Measurements from ENCODE around the gene ASPHD1.
"Not testable (repeated sequence)": the region's sequence is repeated elsewhere in the genome, so short reads cannot be mapped to it uniquely, and the experiment has no call there.

ASPHD1 gene

DNA sequence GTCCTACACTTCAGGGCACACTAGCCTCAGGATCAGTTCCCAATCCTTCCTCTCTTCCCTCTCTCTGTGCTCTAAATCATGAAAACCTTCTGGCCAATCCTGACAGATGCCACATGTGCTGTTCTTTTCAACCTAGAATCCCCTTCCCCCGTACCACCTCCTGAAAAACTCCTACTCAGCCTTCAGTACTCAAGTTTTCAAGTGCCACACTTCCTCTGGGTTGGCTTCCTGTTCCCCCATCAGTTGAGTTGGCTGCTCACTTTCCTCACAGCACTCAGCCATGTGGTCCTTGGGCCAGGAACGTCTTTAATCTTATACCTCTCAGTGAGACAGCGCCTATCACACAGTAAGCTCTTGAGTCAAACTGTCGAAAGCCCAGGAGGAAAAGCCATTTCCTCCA, 3.3 kb downstream of the ASPHD1 start:
- no peak overlapping the region for H3K27ac ChIP-seq
- no peak for TF ChIP-seq ZFX (IDR thresholded peaks at IDR 0.05)
- TF ChIP-seq, protein P1, sequence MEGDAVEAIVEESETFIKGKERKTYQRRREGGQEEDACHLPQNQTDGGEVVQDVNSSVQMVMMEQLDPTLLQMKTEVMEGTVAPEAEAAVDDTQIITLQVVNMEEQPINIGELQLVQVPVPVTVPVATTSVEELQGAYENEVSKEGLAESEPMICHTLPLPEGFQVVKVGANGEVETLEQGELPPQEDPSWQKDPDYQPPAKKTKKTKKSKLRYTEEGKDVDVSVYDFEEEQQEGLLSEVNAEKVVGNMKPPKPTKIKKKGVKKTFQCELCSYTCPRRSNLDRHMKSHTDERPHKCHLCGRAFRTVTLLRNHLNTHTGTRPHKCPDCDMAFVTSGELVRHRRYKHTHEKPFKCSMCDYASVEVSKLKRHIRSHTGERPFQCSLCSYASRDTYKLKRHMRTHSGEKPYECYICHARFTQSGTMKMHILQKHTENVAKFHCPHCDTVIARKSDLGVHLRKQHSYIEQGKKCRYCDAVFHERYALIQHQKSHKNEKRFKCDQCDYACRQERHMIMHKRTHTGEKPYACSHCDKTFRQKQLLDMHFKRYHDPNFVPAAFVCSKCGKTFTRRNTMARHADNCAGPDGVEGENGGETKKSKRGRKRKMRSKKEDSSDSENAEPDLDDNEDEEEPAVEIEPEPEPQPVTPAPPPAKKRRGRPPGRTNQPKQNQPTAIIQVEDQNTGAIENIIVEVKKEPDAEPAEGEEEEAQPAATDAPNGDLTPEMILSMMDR (conservative IDR thresholded peaks at IDR 0.05), result no peak

DNA sequence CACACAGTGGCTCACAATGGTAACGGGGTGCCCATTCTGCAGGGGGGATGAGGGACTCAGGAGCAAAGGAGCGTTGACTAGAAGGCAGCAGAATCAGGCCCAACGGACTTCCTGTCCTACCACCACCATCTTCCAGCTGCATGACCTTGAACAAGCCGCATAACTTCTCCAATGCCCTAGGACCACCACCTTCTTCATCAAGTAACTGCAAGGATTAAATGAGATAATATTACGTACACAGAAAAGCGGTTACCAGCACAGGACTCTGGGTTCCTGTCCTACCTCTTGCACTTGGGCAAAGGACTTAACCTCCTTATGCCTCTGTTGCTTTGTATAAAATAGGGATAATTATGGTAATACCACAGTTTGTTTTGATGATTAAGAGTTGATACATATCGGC, 4.7 kb downstream of the ASPHD1 start:
- TF ChIP-seq, protein P1 (conservative IDR thresholded peaks at IDR 0.05), result no peak
- TF ChIP-seq ZFX (IDR thresholded peaks at IDR 0.05), result no peak
- H3K27ac ChIP-seq, result no peak overlapping the region

DNA sequence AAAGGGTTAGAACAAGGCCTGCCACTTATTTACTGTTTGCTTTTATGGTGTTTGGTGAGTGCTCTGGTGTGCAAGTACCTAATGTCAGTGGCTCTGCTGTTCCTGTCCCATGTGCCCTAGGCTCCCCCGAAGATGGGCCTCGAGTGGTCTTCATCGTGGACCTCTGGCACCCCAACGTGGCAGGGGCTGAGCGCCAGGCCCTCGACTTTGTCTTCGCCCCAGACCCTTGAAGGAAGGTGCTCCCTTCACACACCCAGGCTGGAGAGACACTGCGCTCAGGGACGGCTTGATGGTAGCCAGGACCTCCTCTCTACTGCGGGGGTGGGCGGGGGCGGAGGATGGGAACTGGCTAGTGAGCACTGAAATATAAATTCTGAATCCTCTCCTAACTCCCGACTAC, 5.4 kb downstream of the ASPHD1 start:
- TF ChIP-seq, protein P1 (conservative IDR thresholded peaks at IDR 0.05), result no peak
- no peak for TF ChIP-seq ZFX (IDR thresholded peaks at IDR 0.05)
- no peak overlapping the region for H3K27ac ChIP-seq

DNA sequence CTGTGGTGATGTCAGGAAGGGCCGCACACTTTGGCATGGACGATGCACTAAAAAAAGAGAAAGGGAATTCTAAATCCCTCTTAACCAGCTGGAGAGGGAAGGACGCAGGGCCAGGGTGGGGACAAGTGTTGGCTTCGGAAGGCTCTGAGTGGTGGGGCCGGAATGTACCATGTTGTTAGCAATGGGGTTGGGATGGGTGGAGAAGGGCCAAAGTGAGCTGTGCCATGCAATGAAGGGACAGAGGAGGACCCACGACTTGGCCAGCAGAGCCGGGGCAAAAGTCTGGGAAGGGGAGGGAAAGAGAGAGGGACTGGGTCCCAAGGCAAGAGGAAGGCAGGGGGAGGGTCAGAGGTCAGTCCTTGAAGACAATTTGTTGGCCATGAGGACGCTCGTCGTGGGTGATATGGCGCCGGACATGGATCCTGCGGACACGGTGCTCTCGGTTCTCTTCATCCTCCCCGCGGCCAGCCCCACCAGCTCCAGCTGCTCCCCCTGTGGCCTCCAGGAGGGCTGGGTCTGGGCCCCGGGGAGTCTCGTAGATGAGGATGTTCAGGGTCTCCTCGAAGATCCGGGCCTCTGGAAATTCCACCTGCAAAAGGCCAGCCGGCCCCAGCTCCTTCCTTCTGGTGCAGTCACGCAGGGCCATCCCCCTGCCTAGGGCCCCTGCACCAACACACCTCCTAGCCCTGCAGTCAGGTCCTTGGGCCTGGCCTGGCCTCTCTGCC, 6.4 kb downstream of the ASPHD1 start:
- no peak overlapping the region for H3K27ac ChIP-seq
- no peak for TF ChIP-seq ZFX (IDR thresholded peaks at IDR 0.05)

DNA sequence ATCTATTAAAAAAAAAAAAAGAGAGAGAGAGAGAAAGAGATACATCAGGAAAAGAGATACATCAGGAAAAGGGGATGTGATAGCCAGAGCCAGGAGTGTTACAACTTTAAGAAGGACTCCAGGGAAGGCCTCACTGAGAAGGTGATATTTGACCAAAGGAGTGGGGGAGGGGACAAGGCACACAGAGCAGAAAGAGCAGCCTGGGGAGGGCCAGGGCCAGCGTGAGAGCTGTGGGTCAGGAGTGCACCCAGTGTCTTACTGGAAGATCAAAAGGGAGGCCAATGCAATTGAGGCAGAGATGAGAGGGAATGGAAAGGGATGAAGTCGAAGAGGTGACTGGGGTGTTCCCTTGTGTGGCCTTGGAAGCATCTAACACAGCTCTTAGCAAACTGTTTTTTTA, 7.7 kb downstream of the ASPHD1 start:
- TF ChIP-seq, protein P1 (conservative IDR thresholded peaks at IDR 0.05), result no peak
- no peak for TF ChIP-seq ZFX (IDR thresholded peaks at IDR 0.05)
- no peak overlapping the region for H3K27ac ChIP-seq

DNA sequence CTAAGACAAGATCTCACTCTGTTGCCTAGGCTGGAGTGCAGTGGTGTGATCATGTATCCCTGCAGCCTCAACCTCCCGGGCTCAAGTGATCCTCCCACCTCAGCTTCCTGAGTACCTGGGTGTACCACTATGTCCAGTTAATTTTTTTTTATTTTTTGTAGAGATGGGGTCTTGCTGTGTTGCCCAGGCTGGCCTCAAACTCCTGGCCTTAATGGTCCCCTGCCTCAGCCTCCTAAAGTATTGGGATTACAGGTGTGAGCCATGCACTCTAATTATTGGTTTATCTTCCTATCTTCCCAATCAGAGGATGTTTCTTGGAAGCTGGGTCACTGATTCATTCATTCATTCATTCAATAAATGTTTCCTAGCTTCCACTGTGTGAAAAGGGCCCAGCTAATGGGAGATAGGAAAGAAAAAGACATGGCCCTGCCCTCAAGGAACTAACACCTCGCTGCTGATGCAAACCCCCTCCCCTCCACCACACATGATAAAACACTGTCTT, 8.5 kb downstream of the ASPHD1 start:
- TF ChIP-seq ZFX (IDR thresholded peaks at IDR 0.05), result no peak
- TF ChIP-seq, protein P1 (conservative IDR thresholded peaks at IDR 0.05), result no peak
- H3K27ac ChIP-seq, result no peak overlapping the region

DNA sequence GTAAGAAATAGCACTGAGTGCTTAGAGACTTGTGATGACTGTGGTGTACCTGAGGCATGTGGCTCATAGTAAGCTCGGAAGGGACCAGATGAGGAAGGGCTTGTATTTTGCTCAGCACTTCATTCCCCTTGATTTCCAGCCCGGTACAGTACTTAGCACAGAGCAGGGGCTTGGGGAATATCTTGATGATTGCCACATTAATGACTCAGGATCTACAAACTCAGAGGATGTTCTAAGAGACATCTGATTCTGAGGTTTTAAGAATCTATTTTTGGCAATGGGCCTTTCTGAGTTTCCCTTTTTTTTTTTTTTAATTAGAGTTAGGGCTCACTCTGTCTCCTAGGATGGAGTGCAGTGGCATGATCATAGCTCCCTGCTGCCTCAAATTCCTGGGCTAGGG, 9.1 kb downstream of the ASPHD1 start:
- no peak overlapping the region for H3K27ac ChIP-seq
- TF ChIP-seq, protein P1 (conservative IDR thresholded peaks at IDR 0.05), result no peak

DNA sequence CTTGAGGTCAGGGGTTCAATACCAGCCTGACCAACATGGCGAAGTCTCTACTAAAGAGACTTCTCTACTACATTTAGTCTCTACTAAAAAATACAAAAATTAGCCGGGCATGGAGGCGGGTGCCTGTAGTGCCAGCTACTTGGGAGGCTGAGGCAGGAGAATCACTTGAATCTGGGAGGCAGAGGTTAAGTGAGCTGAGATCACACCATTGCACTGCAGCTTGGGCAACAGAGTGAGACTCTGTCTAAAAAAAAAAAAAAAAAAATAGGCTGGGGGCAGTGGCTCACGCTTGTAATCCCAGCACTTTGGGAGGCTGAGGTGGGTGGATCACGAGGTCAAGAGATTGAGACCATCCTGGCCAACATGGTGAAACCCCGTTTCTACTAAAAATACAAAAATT, 9.6 kb downstream of the ASPHD1 start:
- not testable (repeated sequence) for H3K27ac ChIP-seq
